Keratinocyte (primary cell): ENCODE results near the gene NDUFAB1.

Experiments
- CTCF ChIP-seq, 3 experiments: IDR thresholded peaks in 1 of 3; conservative IDR thresholded peaks in 1 of 3; optimal IDR thresholded peaks in 1 of 3; 2 replicates in 2 of 3; 3 replicates in 1 of 3; pipeline versions ENCODE3 to v1.5.1; 2011; ENCODE audit warnings: low read length in 3 of 3, mild to moderate bottlenecking in 3 of 3, moderate library complexity in 2 of 3, control low read depth in 1 of 3, inconsistent platforms in 1 of 3; ENCODE audit not compliant: insufficient read depth in 2 of 3; ENCODE audit errors: extremely low read depth in 1 of 3
- EZH2 ChIP-seq: IDR thresholded peaks from one replicate; pipeline ENCODE4 v1.6.1; 2012; ENCODE audit warnings: inconsistent platforms, mild to moderate bottlenecking, low read length, moderate library complexity

GRCh38 chr16:23608194-23608593 is 12.1 kb upstream of the NDUFAB1 start:
- TF ChIP-seq CTCF (optimal IDR thresholded peaks at IDR 0.05 in 1 of 3, IDR thresholded peaks at IDR 0.05 in 1 of 3, conservative IDR thresholded peaks at IDR 0.05 in 1 of 3; ENCODE audit: extremely low read depth in 1 of 3, insufficient read depth in 2 of 3, low read length in 3 of 3) (no peak), EZH2 (no peak)
